Peyer's patch (tissue), 4 donors: ENCODE data around the gene RPS24. TPM values are rescaled to one million over a fixed set of nuclear protein-coding genes. Genes with fewer than 3 reads are reported as not detected.
A peak's percentile ranks its signal among the peaks of the same experiment; 100 is the strongest.

Source experiments
- DNase-seq, 3 donors: peaks; one replicate each; pipeline ENCODE4 v3.0.0-alpha.2; 2017 to 2019
- H3K27ac ChIP-seq, 4 donors: fragments of 200-600 bp; sonication (generic); one replicate each; pipeline ENCODE4 v1.5.1; 2016 to 2019
- H3K27me3 ChIP-seq, 2 donors: fragments of 200-600 bp; sonication (generic); one replicate each; pipeline ENCODE4 v1.5.1; 2019
- H3K36me3 ChIP-seq, 3 donors: fragments of 200-600 bp; sonication (generic); one replicate each; pipeline ENCODE4 v1.5.1; 2016 to 2019
- H3K4me1 ChIP-seq, 4 donors: fragments of 200-600 bp; sonication (generic); one replicate each; pipeline ENCODE4 v1.5.1; 2016 to 2019
- H3K4me3 ChIP-seq, 4 donors: fragments of 200-600 bp; sonication (generic); 1 replicate in 3 of 4; 2 replicates in 1 of 4; pipeline ENCODE4 v1.5.1; 2016 to 2019; ENCODE audit warnings: mild to moderate bottlenecking in 1 of 4
- H3K9me3 ChIP-seq, 4 donors: fragments of 200-600 bp; sonication (generic); one replicate each; pipeline ENCODE4 v1.5.1; 2016 to 2019; ENCODE audit warnings: mild to moderate bottlenecking in 1 of 4
- POLR2A ChIP-seq, 2 donors: fragments of 450-650 bp; IDR thresholded peaks; one replicate each; pipeline ENCODE4 v1.5.1; 2017; ENCODE audit warnings: antibody characterized with exemption in 2 of 2, mild to moderate bottlenecking in 2 of 2, moderate library complexity in 2 of 2
- total RNA-seq, 4 donors: library from RNA; depleted of rRNA; stranded (reverse); fragments of >200 nt; gene quantifications; one replicate each; pipeline ENCODE4 v1.1.0, GENCODE V29; 2016
- TF ChIP-seq, protein P1 (sequence below), 6 experiments: fragments of 450-650 bp in 4 of 6; fragments of 200-600 bp in 2 of 6; sonication (generic) in 1 of 6; IDR thresholded peaks; one replicate each; pipeline ENCODE4 v1.5.1; 2017 to 2019; ENCODE audit warnings: antibody characterized with exemption in 6 of 6, mild to moderate bottlenecking in 3 of 6, moderate library complexity in 1 of 6

RPS24 gene
- total RNA-seq, 4 donors from 2014 or later = 999 to 2,177 (median 1,337) TPM

GRCh38 chr10:78047314-78047891, 13.7 kb downstream of the RPS24 start:
- H3K27me3 ChIP-seq = no peaks in the 10 kb centered on the region
- DNase-seq = peak; percentile 82 to 94 (median 84)
- TF ChIP-seq POLR2A (IDR thresholded peaks at IDR 0.05) = no peak
- TF ChIP-seq, protein P1, sequence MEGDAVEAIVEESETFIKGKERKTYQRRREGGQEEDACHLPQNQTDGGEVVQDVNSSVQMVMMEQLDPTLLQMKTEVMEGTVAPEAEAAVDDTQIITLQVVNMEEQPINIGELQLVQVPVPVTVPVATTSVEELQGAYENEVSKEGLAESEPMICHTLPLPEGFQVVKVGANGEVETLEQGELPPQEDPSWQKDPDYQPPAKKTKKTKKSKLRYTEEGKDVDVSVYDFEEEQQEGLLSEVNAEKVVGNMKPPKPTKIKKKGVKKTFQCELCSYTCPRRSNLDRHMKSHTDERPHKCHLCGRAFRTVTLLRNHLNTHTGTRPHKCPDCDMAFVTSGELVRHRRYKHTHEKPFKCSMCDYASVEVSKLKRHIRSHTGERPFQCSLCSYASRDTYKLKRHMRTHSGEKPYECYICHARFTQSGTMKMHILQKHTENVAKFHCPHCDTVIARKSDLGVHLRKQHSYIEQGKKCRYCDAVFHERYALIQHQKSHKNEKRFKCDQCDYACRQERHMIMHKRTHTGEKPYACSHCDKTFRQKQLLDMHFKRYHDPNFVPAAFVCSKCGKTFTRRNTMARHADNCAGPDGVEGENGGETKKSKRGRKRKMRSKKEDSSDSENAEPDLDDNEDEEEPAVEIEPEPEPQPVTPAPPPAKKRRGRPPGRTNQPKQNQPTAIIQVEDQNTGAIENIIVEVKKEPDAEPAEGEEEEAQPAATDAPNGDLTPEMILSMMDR (IDR thresholded peaks at IDR 0.05) = peak; percentile 64 to 90 (median 82)
- H3K27ac ChIP-seq = no peak overlapping the region
- no peak overlapping the region for H3K4me3 ChIP-seq
- no peaks in the 10 kb centered on the region for H3K9me3 ChIP-seq
- no peaks in the 10 kb centered on the region for H3K36me3 ChIP-seq
- peaks cover 0 to 5% (median 0%) of the 10 kb centered on the region in 4 donors for H3K4me1 ChIP-seq

- Histone ChIP-seq H3K4me1 (peaks cover 0 to 5% (median 0%) of the 10 kb centered on the region in 4 donors), H3K36me3 (no peaks in the 10 kb centered on the region), H3K27ac (no peak overlapping the region), H3K27me3 (no peaks in the 10 kb centered on the region), H3K4me3 (no peak overlapping the region), H3K9me3 (no peaks in the 10 kb centered on the region)
- TF ChIP-seq POLR2A (IDR thresholded peaks at IDR 0.05) = no peak
- TF ChIP-seq, protein P1 (IDR thresholded peaks at IDR 0.05) = no peak
- no peak for DNase-seq
These were observed 16.2 kb downstream of the RPS24 start for GRCh38 chr10:78049851-78050250.

DNA sequence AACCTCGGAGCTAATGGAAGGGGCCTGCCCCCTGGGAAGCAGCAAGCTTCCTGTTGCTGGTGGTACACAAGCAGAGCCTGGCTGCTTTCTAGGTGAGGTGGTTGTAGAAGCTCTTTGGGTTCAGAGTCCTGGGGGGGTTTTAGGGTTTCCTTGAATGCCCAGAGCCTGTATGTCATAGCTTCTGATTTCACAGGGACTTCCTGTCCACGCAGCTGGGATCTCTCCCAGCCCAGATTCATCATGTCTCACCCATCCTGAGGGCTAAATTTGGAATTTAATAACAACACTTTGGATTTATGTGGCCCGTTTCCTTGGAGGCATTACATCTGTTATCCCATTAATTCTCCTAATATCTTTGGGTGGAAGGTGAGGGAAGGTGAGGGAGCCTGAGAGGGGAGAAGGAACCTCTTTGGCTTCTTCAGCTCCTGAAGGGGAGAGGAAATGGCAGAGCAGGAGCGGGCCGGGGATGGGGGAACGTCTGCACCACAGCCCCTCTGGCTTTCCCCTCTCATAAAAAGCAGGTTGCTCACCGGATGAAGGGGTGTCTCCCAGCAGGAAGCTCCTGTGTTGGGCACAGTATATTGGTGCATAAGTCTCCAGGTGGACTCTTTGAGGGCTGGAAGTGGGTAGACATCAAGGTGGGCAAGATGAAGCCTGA, 19.7 kb downstream of the RPS24 start:
- H3K4me3 ChIP-seq = no peak overlapping the region
- no peaks in the 10 kb centered on the region for H3K9me3 ChIP-seq
- H3K27me3 ChIP-seq = no peaks in the 10 kb centered on the region
- no peaks in the 10 kb centered on the region for H3K4me1 ChIP-seq
- no peaks in the 10 kb centered on the region for H3K36me3 ChIP-seq
- no peak for DNase-seq
- TF ChIP-seq POLR2A (IDR thresholded peaks at IDR 0.05) = no peak
- TF ChIP-seq, protein P1 (IDR thresholded peaks at IDR 0.05) = no peak
- H3K27ac ChIP-seq = no peak overlapping the region

DNA sequence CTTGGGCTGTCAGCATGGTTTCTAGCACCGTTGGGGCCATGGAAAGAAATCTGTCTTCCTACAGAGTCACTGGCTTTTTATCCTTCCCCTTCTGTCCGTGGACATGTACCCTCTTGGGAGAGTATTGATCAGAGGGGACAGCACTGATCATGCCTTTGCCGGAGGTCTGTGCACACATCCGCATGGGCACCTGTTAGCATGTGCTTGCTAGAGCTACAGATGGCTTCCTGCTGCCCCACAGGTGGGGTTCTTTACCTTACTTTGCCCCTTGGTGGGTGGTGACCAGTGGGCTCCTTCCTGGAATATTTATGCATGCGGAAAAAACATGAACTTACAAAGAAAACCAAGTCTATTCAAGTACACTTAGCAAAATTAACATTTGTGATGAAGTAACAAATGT, 24.9 kb downstream of the RPS24 start:
- Histone ChIP-seq H3K27me3 (no peaks in the 10 kb centered on the region), H3K9me3 (no peaks in the 10 kb centered on the region), H3K4me3 (no peak overlapping the region), H3K4me1 (no peaks in the 10 kb centered on the region), H3K27ac (no peak overlapping the region), H3K36me3 (no peaks in the 10 kb centered on the region)
- no peak for DNase-seq
- TF ChIP-seq POLR2A (IDR thresholded peaks at IDR 0.05) = no peak
- TF ChIP-seq, protein P1 (IDR thresholded peaks at IDR 0.05) = no peak

GRCh38 chr10:78059906-78060702, 26.4 kb downstream of the RPS24 start:
- no peak overlapping the region for H3K27ac ChIP-seq
- no peaks in the 10 kb centered on the region for H3K9me3 ChIP-seq
- no peaks in the 10 kb centered on the region for H3K4me1 ChIP-seq
- H3K4me3 ChIP-seq = no peak overlapping the region
- DNase-seq = no peak
- H3K36me3 ChIP-seq = no peaks in the 10 kb centered on the region
- TF ChIP-seq, protein P1 (IDR thresholded peaks at IDR 0.05) = no peak
- no peak for TF ChIP-seq POLR2A (IDR thresholded peaks at IDR 0.05)
- no peaks in the 10 kb centered on the region for H3K27me3 ChIP-seq
